Measurements from ENCODE around the gene ZNF490.

The ZNF490 gene

GRCh38 chr19:12543855-12544254 is 66.8 kb downstream of the ZNF490 start:
- DNase-seq (ENCODE audit: low read depth) = peak; percentile 73

Data from amniotic epithelial cell (primary cell).